ENCODE measurements around the gene DRC1. TPM values are rescaled to one million over a fixed set of nuclear protein-coding genes. Genes with fewer than 3 reads are reported as not detected.

The DRC1 gene
- total RNA-seq, 1 experiment from 2014 or later = not detected

DNA sequence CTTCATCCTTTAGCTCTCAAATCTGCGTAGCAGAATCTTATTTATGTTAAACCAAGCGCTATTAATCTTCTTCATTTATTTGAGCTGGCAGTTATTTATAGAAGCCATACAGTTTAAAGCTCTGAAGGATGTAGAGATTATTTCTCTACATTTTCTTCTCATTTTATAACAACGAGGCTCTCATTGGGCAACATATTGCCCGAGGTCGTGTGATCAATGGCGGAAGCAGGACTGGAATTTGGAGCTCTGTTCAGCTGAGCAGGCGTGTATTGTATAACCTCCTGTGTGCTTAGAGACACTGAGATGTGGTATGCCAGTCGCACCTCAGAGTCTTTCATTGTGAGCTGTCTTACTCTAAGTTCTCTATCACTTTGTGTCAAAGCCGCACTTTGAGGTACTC, 17.5 kb upstream of the DRC1 start:
- Mint-ChIP-seq H3K9me3 (no peaks in the 10 kb centered on the region), H3K4me1 (no peaks in the 10 kb centered on the region), H3K4me3 (no peak overlapping the region), H3K36me3 (ENCODE audit: insufficient read depth in 1 of 3, low read depth in 3 of 3) (peaks cover 0 to 28% (median 16%) of the 10 kb centered on the region in 3 experiments; a peak in 6 of 7 replicates), H3K27ac (no peak overlapping the region), H3K27me3 (ENCODE audit: low read depth) (no peaks in the 10 kb centered on the region)
- Histone ChIP-seq H2BK120ac (ENCODE audit: low read depth, low read length, poor library complexity, severe bottlenecking) (no peak overlapping the region), H3K4me1 (ENCODE audit: insufficient read depth, low read length) (no peaks in the 10 kb centered on the region), H3K27ac (ENCODE audit: insufficient read length, low read depth, low read length) (no peak overlapping the region), H2AK5ac (ENCODE audit: insufficient read length, low read length) (no peak overlapping the region), H2AFZ (ENCODE audit: low read length) (no peak overlapping the region), H2BK15ac (ENCODE audit: low read depth, low read length) (no peak overlapping the region), H3T11ph (ENCODE audit: low read length) (no peak overlapping the region), H3K23ac (ENCODE audit: insufficient read length, low read depth, low read length) (no peak overlapping the region), H3K4me2 (ENCODE audit: insufficient read depth, insufficient read length, low read length) (no peak overlapping the region), H3K4ac (ENCODE audit: low read depth, low read length) (no peak overlapping the region), H3K23me2 (ENCODE audit: insufficient read length, low read depth, low read length, poor library complexity, severe bottlenecking) (no peaks in the 10 kb centered on the region), H4K8ac (replicated peaks; ENCODE audit: insufficient read length, low read depth, low read length) (no peak overlapping the region), H3K9ac (ENCODE audit: extremely low read depth, insufficient read length, low read length) (no peak overlapping the region), H3K79me1 (ENCODE audit: insufficient read depth, low read depth, low read length, poor library complexity, severe bottlenecking) (no peaks in the 10 kb centered on the region), H2BK20ac (ENCODE audit: low read depth, low read length, poor library complexity, severe bottlenecking) (no peak overlapping the region), H3K18ac (ENCODE audit: insufficient read length, low read depth, low read length) (no peak overlapping the region), H3K9me3 (ENCODE audit: control insufficient read depth, low read depth, low read length) (no peaks in the 10 kb centered on the region), H4K5ac (ENCODE audit: insufficient read length, low read depth, low read length) (no peak overlapping the region), H3K79me2 (ENCODE audit: insufficient read depth, low read length) (no peaks in the 10 kb centered on the region), H3K27me3 (ENCODE audit: insufficient read depth, low read length) (no peaks in the 10 kb centered on the region), H4K20me1 (ENCODE audit: control insufficient read depth, insufficient read depth, insufficient read length) (no peaks in the 10 kb centered on the region), H3K56ac (ENCODE audit: insufficient read length, low read depth, low read length) (no peak overlapping the region), H2BK12ac (ENCODE audit: insufficient read length, low read depth, low read length) (no peak overlapping the region), H2BK5ac (ENCODE audit: insufficient read length, low read length) (no peak overlapping the region), H4K91ac (ENCODE audit: insufficient read length, low read depth, low read length) (no peak overlapping the region), H3K14ac (ENCODE audit: insufficient read depth, low read length) (no peak overlapping the region)
- DNase-seq = no peak
- no CpG with 5 or more reads among the region's 9 CpGs for WGBS (ENCODE audit: extremely low coverage, insufficient read length, low lambda C conversion rate)
- TF ChIP-seq, protein P1, sequence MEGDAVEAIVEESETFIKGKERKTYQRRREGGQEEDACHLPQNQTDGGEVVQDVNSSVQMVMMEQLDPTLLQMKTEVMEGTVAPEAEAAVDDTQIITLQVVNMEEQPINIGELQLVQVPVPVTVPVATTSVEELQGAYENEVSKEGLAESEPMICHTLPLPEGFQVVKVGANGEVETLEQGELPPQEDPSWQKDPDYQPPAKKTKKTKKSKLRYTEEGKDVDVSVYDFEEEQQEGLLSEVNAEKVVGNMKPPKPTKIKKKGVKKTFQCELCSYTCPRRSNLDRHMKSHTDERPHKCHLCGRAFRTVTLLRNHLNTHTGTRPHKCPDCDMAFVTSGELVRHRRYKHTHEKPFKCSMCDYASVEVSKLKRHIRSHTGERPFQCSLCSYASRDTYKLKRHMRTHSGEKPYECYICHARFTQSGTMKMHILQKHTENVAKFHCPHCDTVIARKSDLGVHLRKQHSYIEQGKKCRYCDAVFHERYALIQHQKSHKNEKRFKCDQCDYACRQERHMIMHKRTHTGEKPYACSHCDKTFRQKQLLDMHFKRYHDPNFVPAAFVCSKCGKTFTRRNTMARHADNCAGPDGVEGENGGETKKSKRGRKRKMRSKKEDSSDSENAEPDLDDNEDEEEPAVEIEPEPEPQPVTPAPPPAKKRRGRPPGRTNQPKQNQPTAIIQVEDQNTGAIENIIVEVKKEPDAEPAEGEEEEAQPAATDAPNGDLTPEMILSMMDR (conservative IDR thresholded peaks at IDR 0.05) = no peak
